Upper lobe of left lung (tissue), 4 donors: ENCODE data around the gene GNG7.

Experiments used
- CTCF ChIP-seq, 6 experiments: fragments of 450-650 bp in 4 of 6; fragments of 200-600 bp in 2 of 6; sonication (generic) in 2 of 6; IDR thresholded peaks; one replicate each; pipeline ENCODE4 v1.5.1; 2016 to 2019; ENCODE audit warnings: antibody characterized with exemption in 6 of 6
- EP300 ChIP-seq, 4 donors: sonication (generic); formaldehyde crosslinking; IDR thresholded peaks; one replicate each; pipeline ENCODE4 v1.5.1; 2017; ENCODE audit warnings: antibody characterized with exemption in 4 of 4, control low read depth in 2 of 4
- POLR2A ChIP-seq, 4 donors: fragments of 450-650 bp; IDR thresholded peaks; one replicate each; pipeline ENCODE4 v1.5.1; 2016 to 2017; ENCODE audit warnings: antibody characterized with exemption in 4 of 4, mild to moderate bottlenecking in 2 of 4

- no peak for TF ChIP-seq CTCF (IDR thresholded peaks at IDR 0.05)
- TF ChIP-seq POLR2A (IDR thresholded peaks at IDR 0.05), result no peak
- TF ChIP-seq EP300 (IDR thresholded peaks at IDR 0.05), result peak in 1 of 4 donors; percentile 49
Observed at GRCh38 chr19:2588081-2588777, 114.3 kb downstream of the GNG7 start.
